Keratinocyte (primary cell): Measurements from ENCODE around the gene CACNA1B. TPM values are rescaled to one million over a fixed set of nuclear protein-coding genes. Genes with fewer than 3 reads are reported as not detected.

ENCODE experiments used
- DNase-seq: peaks from one replicate; pipeline ENCODE4 v3.0.0-alpha.2; 2011; ENCODE audit warnings: low read depth, missing footprints, low spot score
- FAIRE-seq: peaks from 2 replicates; lab custom pipeline; 2011; peaks lifted over from hg19 to GRCh38; lab: Jason Lieb, UNC
- H2AFZ ChIP-seq: 2 replicates; pipeline ENCODE4 v1.6.0; 2012; ENCODE audit warnings: low read length, control low read depth, inconsistent platforms; ENCODE audit not compliant: control insufficient read depth
- H3K27ac ChIP-seq: 2 replicates; pipeline ENCODE4 v1.5.1; 2011; ENCODE audit warnings: low read length; ENCODE audit not compliant: control insufficient read depth, insufficient read depth
- H3K27me3 ChIP-seq: 3 replicates; pipeline ENCODE4 v1.6.0; 2011; ENCODE audit warnings: low read length; ENCODE audit not compliant: control insufficient read depth, insufficient read depth; ENCODE audit errors: extremely low read depth
- H3K36me3 ChIP-seq, 2 experiments: 2 replicates in 1 of 2; 3 replicates in 1 of 2; pipeline ENCODE4 v1.5.1; 2011; ENCODE audit warnings: low read length in 2 of 2, mild to moderate bottlenecking in 1 of 2; ENCODE audit not compliant: control insufficient read depth in 2 of 2, insufficient read depth in 2 of 2; ENCODE audit errors: extremely low read depth in 1 of 2
- H3K4me1 ChIP-seq: 3 replicates; pipeline ENCODE4 v1.5.1; 2011; ENCODE audit warnings: low read length; ENCODE audit not compliant: control insufficient read depth, insufficient read depth; ENCODE audit errors: extremely low read depth
- H3K4me2 ChIP-seq: 3 replicates; pipeline ENCODE4 v1.6.0; 2011; ENCODE audit warnings: low read depth, low read length; ENCODE audit not compliant: control insufficient read depth, insufficient read depth; ENCODE audit errors: extremely low read depth
- H3K4me3 ChIP-seq, 3 experiments: fragments of 200-600 bp in 1 of 3; sonication (generic) in 1 of 3; 2 replicates in 2 of 3; 3 replicates in 1 of 3; pipeline ENCODE4 v1.5.1; 2011 to 2016; ENCODE audit warnings: low read length in 3 of 3, mild to moderate bottlenecking in 3 of 3, control low read depth in 2 of 3, inconsistent platforms in 1 of 3, low read depth in 1 of 3, mixed read lengths in 1 of 3, mixed run types in 1 of 3, moderate library complexity in 1 of 3; ENCODE audit not compliant: control insufficient read depth in 2 of 3, insufficient read depth in 2 of 3; ENCODE audit errors: extremely low read depth in 1 of 3
- H3K79me2 ChIP-seq: 2 replicates; pipeline ENCODE4 v1.6.0; 2012; ENCODE audit warnings: low read length; ENCODE audit not compliant: control insufficient read depth, insufficient read depth
- H3K9ac ChIP-seq: 3 replicates; pipeline ENCODE4 v1.6.0; 2011; ENCODE audit warnings: low read length; ENCODE audit not compliant: control insufficient read depth, insufficient read depth; ENCODE audit errors: extremely low read depth
- H3K9me1 ChIP-seq: 3 replicates; pipeline ENCODE4 v1.6.0; 2011; ENCODE audit warnings: low read length; ENCODE audit not compliant: control insufficient read depth, insufficient read depth; ENCODE audit errors: extremely low read depth
- H3K9me3 ChIP-seq: 2 replicates; pipeline ENCODE4 v1.5.1; 2012; ENCODE audit warnings: low read depth, low read length; ENCODE audit not compliant: control insufficient read depth
- H4K20me1 ChIP-seq: 3 replicates; pipeline ENCODE4 v1.6.0; 2011; ENCODE audit warnings: low read length; ENCODE audit not compliant: control insufficient read depth, insufficient read depth; ENCODE audit errors: extremely low read depth
- EZH2 ChIP-seq: IDR thresholded peaks from one replicate; pipeline ENCODE4 v1.6.1; 2012; ENCODE audit warnings: inconsistent platforms, mild to moderate bottlenecking, low read length, moderate library complexity
- dilution Hi-C: fragments of 300-500 bp; cut with MboI; formaldehyde crosslinking; loops from one replicate; pipeline ENCODE4 v1.7.0; 2020; ENCODE audit warnings: low sequenced_read_pairs; ENCODE audit not compliant: extremely low pct_ligation_motif_present
- polyA plus RNA-seq, 5 experiments: library from polyadenylated mRNA; depleted of rRNA in 3 of 5; stranded (reverse) in 3 of 5; stranded (forward) in 1 of 5; unstranded in 1 of 5; fragments of >200 nt; gene quantifications; 1 replicate in 1 of 5; 2 replicates in 3 of 5; 3 replicates in 1 of 5; pipeline versions ENCODE4 v1.2.1 to v1.2.3, GENCODE V29; 2011 to 2012; ENCODE audit warnings: missing spikeins in 2 of 5, low read depth in 1 of 5, low replicate concordance in 1 of 5
- TF ChIP-seq, protein P1 (sequence below), 3 experiments: IDR thresholded peaks in 1 of 3; conservative IDR thresholded peaks in 1 of 3; optimal IDR thresholded peaks in 1 of 3; 2 replicates in 2 of 3; 3 replicates in 1 of 3; pipeline versions ENCODE3 to v1.5.1; 2011; ENCODE audit warnings: low read length in 3 of 3, mild to moderate bottlenecking in 3 of 3, moderate library complexity in 2 of 3, control low read depth in 1 of 3, inconsistent platforms in 1 of 3; ENCODE audit not compliant: insufficient read depth in 2 of 3; ENCODE audit errors: extremely low read depth in 1 of 3

Gene CACNA1B
- polyA plus RNA-seq, 1 donor (not counting 4 experiments of a cell fraction or from before 2014, with no cell fraction given) = 0.01 TPM

DNA sequence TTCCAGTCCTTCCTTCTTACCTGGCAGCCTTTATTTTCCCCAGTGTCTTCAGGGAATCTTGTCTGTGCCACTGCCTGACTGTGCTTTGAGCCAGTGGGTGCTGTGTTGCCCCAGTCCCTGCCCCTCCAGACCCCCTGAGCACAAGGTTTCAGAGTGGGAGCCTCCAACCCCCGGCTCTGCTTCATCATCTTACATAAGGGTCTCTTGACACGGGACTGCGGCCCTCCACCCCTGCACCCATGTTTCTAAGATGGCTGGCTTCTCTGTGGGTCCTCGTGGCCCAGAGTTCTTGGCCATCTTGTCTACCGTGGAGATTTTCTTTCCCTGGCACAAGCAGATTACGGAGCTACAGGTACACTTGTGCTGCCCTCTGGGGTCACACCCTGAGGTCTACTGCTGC is 194.1 kb downstream of the CACNA1B start:
- H3K9me3 ChIP-seq = no peaks in the 10 kb centered on the region
- no peak for FAIRE-seq
- H3K9ac ChIP-seq = no peak overlapping the region
- H3K9me1 ChIP-seq = no peaks in the 10 kb centered on the region
- no peak overlapping the region for H2AFZ ChIP-seq
- DNase-seq = no peak
- no peak overlapping the region for H3K4me2 ChIP-seq
- no peak overlapping the region for H3K4me3 ChIP-seq
- no peaks in the 10 kb centered on the region for H3K79me2 ChIP-seq
- TF ChIP-seq, protein P1, sequence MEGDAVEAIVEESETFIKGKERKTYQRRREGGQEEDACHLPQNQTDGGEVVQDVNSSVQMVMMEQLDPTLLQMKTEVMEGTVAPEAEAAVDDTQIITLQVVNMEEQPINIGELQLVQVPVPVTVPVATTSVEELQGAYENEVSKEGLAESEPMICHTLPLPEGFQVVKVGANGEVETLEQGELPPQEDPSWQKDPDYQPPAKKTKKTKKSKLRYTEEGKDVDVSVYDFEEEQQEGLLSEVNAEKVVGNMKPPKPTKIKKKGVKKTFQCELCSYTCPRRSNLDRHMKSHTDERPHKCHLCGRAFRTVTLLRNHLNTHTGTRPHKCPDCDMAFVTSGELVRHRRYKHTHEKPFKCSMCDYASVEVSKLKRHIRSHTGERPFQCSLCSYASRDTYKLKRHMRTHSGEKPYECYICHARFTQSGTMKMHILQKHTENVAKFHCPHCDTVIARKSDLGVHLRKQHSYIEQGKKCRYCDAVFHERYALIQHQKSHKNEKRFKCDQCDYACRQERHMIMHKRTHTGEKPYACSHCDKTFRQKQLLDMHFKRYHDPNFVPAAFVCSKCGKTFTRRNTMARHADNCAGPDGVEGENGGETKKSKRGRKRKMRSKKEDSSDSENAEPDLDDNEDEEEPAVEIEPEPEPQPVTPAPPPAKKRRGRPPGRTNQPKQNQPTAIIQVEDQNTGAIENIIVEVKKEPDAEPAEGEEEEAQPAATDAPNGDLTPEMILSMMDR (optimal IDR thresholded peaks at IDR 0.05 in 1 of 3, IDR thresholded peaks at IDR 0.05 in 1 of 3, conservative IDR thresholded peaks at IDR 0.05 in 1 of 3; ENCODE audit: extremely low read depth in 1 of 3, insufficient read depth in 2 of 3, low read length in 3 of 3) = no peak
- no peak for TF ChIP-seq EZH2
- H3K36me3 ChIP-seq = no peaks in the 10 kb centered on the region
- H3K4me1 ChIP-seq = no peaks in the 10 kb centered on the region
- H4K20me1 ChIP-seq = no peaks in the 10 kb centered on the region
- dilution Hi-C loops = no loop called here
- no peaks in the 10 kb centered on the region for H3K27me3 ChIP-seq
- no peak overlapping the region for H3K27ac ChIP-seq

DNA sequence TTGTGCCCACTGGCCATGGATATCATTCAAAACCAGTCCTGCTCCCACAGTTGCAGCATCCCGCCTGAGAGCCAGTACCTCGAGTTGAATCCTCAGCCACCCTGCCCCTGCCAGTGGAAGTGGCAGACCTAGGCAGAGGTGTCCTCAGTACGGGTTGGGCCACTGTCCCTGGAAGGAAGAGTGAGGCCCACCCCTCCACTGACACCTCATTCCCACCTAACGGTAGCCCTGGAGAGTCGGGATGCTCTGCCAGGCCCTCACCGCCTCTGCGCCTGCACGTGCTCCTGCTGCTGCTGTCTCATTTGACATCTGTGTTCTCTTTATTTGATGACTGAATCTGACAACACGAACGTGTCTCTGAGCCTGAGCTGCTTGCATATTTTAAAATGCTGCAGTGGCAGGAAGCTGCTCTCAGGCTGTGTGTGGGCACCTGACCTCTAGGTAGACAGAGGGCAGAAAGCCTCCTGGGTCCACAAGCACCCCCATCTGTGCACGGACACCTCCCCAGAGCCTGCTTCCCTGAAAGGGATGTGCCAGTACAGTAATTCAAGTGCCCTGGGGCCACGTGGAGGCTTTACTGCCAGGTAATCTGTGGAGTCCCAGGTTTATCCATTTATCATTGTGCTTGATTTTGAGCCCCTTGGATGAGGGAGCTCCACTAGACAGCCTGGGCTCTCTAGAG is 194.7 kb downstream of the CACNA1B start:
- Histone ChIP-seq H2AFZ (no peak overlapping the region), H3K79me2 (no peaks in the 10 kb centered on the region), H3K9me3 (no peaks in the 10 kb centered on the region), H3K4me2 (no peak overlapping the region), H3K27ac (no peak overlapping the region), H4K20me1 (no peaks in the 10 kb centered on the region), H3K4me1 (no peaks in the 10 kb centered on the region), H3K9me1 (no peaks in the 10 kb centered on the region), H3K4me3 (no peak overlapping the region), H3K9ac (no peak overlapping the region), H3K27me3 (no peaks in the 10 kb centered on the region), H3K36me3 (no peaks in the 10 kb centered on the region)
- no peak for FAIRE-seq
- TF ChIP-seq, protein P1 (optimal IDR thresholded peaks at IDR 0.05 in 1 of 3, IDR thresholded peaks at IDR 0.05 in 1 of 3, conservative IDR thresholded peaks at IDR 0.05 in 1 of 3; ENCODE audit: extremely low read depth in 1 of 3, insufficient read depth in 2 of 3, low read length in 3 of 3) = no peak
- TF ChIP-seq EZH2 = no peak
- dilution Hi-C loops = no loop called here
- no peak for DNase-seq
